IPS-20b (cell line): ENCODE results near the gene NACA2.

Experiments used
- H3K27ac ChIP-seq: one replicate; pipeline ENCODE4 v1.5.1; 2013; ENCODE audit warnings: low read length
- H3K27me3 ChIP-seq: 2 replicates; pipeline ENCODE4 v1.6.1; 2013; ENCODE audit warnings: mild to moderate bottlenecking, low read length, inconsistent platforms; ENCODE audit not compliant: insufficient read depth
- H3K36me3 ChIP-seq: 2 replicates; pipeline ENCODE4 v1.6.1; 2013; ENCODE audit warnings: low read depth, mild to moderate bottlenecking, inconsistent platforms, low read length, moderate library complexity; ENCODE audit not compliant: insufficient read depth
- H3K4me1 ChIP-seq: 2 replicates; pipeline ENCODE4 v1.6.1; 2013; ENCODE audit warnings: mild to moderate bottlenecking, control low read depth, inconsistent platforms, low read length, moderate library complexity; ENCODE audit not compliant: insufficient read depth
- H3K4me3 ChIP-seq: 2 replicates; pipeline ENCODE4 v1.5.1; 2013; ENCODE audit warnings: mild to moderate bottlenecking, low read length, inconsistent platforms
- H3K9ac ChIP-seq: 2 replicates; pipeline ENCODE4 v1.6.1; 2013; ENCODE audit warnings: low read depth, mild to moderate bottlenecking, inconsistent platforms, low read length, moderate library complexity
- H3K9me3 ChIP-seq: 2 replicates; pipeline ENCODE4 v1.6.1; 2013; ENCODE audit warnings: mild to moderate bottlenecking, low read depth, low read length, inconsistent platforms; ENCODE audit not compliant: insufficient read depth

NACA2 gene

GRCh38 chr17:61584266-61584665 lies 6.8 kb downstream of the NACA2 start:
- Histone ChIP-seq H3K36me3 (no peaks in the 10 kb centered on the region), H3K9ac (no peak overlapping the region), H3K27ac (no peak overlapping the region), H3K9me3 (no peaks in the 10 kb centered on the region), H3K27me3 (no peaks in the 10 kb centered on the region), H3K4me1 (no peaks in the 10 kb centered on the region), H3K4me3 (no peak overlapping the region)

GRCh38 chr17:61583660-61584264 lies 7.3 kb downstream of the NACA2 start:
- Histone ChIP-seq H3K9me3 (no peaks in the 10 kb centered on the region), H3K36me3 (no peaks in the 10 kb centered on the region), H3K4me1 (no peaks in the 10 kb centered on the region), H3K27me3 (no peaks in the 10 kb centered on the region), H3K27ac (no peak overlapping the region), H3K4me3 (no peak overlapping the region), H3K9ac (no peak overlapping the region)

GRCh38 chr17:61583242-61583641 lies 7.8 kb downstream of the NACA2 start:
- H3K27me3 ChIP-seq: no peaks in the 10 kb centered on the region
- no peaks in the 10 kb centered on the region for H3K36me3 ChIP-seq
- no peak overlapping the region for H3K4me3 ChIP-seq
- H3K4me1 ChIP-seq: no peaks in the 10 kb centered on the region
- H3K9ac ChIP-seq: no peak overlapping the region
- no peaks in the 10 kb centered on the region for H3K9me3 ChIP-seq
- no peak overlapping the region for H3K27ac ChIP-seq

- no peaks in the 10 kb centered on the region for H3K4me1 ChIP-seq
- H3K27me3 ChIP-seq: no peaks in the 10 kb centered on the region
- no peak overlapping the region for H3K9ac ChIP-seq
- no peaks in the 10 kb centered on the region for H3K36me3 ChIP-seq
- no peak overlapping the region for H3K27ac ChIP-seq
- H3K4me3 ChIP-seq: no peak overlapping the region
- no peaks in the 10 kb centered on the region for H3K9me3 ChIP-seq
Measured at GRCh38 chr17:61582593-61582992, 8.4 kb downstream of the NACA2 start.

- Histone ChIP-seq H3K4me1 (no peaks in the 10 kb centered on the region), H3K27me3 (no peaks in the 10 kb centered on the region), H3K27ac (no peak overlapping the region), H3K9ac (no peak overlapping the region), H3K36me3 (no peaks in the 10 kb centered on the region), H3K4me3 (no peak overlapping the region), H3K9me3 (no peaks in the 10 kb centered on the region)
Measured at GRCh38 chr17:61581611-61582349, 9.2 kb downstream of the NACA2 start.

- Histone ChIP-seq H3K27me3 (no peaks in the 10 kb centered on the region), H3K27ac (no peak overlapping the region), H3K36me3 (no peaks in the 10 kb centered on the region), H3K9me3 (no peaks in the 10 kb centered on the region), H3K9ac (no peak overlapping the region), H3K4me1 (no peaks in the 10 kb centered on the region), H3K4me3 (no peak overlapping the region)
Measured at GRCh38 chr17:61580502-61580901, 10.5 kb downstream of the NACA2 start.

- no peaks in the 10 kb centered on the region for H3K36me3 ChIP-seq
- no peaks in the 10 kb centered on the region for H3K4me1 ChIP-seq
- no peaks in the 10 kb centered on the region for H3K27me3 ChIP-seq
- H3K27ac ChIP-seq: no peak overlapping the region
- no peak overlapping the region for H3K4me3 ChIP-seq
- H3K9me3 ChIP-seq: no peaks in the 10 kb centered on the region
- no peak overlapping the region for H3K9ac ChIP-seq
Measured at GRCh38 chr17:61579961-61580360, 11.1 kb downstream of the NACA2 start.

GRCh38 chr17:61579347-61579746 lies 11.7 kb downstream of the NACA2 start:
- Histone ChIP-seq H3K9ac (no peak overlapping the region), H3K27me3 (no peaks in the 10 kb centered on the region), H3K36me3 (no peaks in the 10 kb centered on the region), H3K4me1 (no peaks in the 10 kb centered on the region), H3K9me3 (no peaks in the 10 kb centered on the region), H3K27ac (no peak overlapping the region), H3K4me3 (no peak overlapping the region)

GRCh38 chr17:61578645-61579044 lies 12.4 kb downstream of the NACA2 start:
- no peaks in the 10 kb centered on the region for H3K4me1 ChIP-seq
- no peak overlapping the region for H3K4me3 ChIP-seq
- no peaks in the 10 kb centered on the region for H3K36me3 ChIP-seq
- H3K27me3 ChIP-seq: no peaks in the 10 kb centered on the region
- no peak overlapping the region for H3K9ac ChIP-seq
- H3K27ac ChIP-seq: no peak overlapping the region
- H3K9me3 ChIP-seq: no peaks in the 10 kb centered on the region

- H3K36me3 ChIP-seq: no peaks in the 10 kb centered on the region
- H3K27ac ChIP-seq: no peak overlapping the region
- H3K27me3 ChIP-seq: no peaks in the 10 kb centered on the region
- H3K4me1 ChIP-seq: no peaks in the 10 kb centered on the region
- no peak overlapping the region for H3K9ac ChIP-seq
- H3K9me3 ChIP-seq: peaks cover 5% of the 10 kb centered on the region
- no peak overlapping the region for H3K4me3 ChIP-seq
Measured at GRCh38 chr17:61575983-61576382, 15.0 kb downstream of the NACA2 start.

- Histone ChIP-seq H3K27me3 (no peaks in the 10 kb centered on the region), H3K9me3 (peaks cover 9% of the 10 kb centered on the region), H3K36me3 (no peaks in the 10 kb centered on the region), H3K27ac (no peak overlapping the region), H3K4me3 (no peak overlapping the region), H3K4me1 (no peaks in the 10 kb centered on the region), H3K9ac (no peak overlapping the region)
Measured at GRCh38 chr17:61575352-61575975, 15.6 kb downstream of the NACA2 start.
